Right cardiac atrium (tissue), 5 donors: ENCODE results near the gene AGMO. TPM values are rescaled to one million over a fixed set of nuclear protein-coding genes. Genes with fewer than 3 reads are reported as not detected.
A peak's percentile ranks its signal among the peaks of the same experiment; 100 is the strongest.

Experiments used
- ATAC-seq, 2 donors: fragments of 200-7000 bp; cut with Tn5 transposase; one replicate each; pipeline versions ENCODE4 v1.8.0 to v1.9.1; 2020; ENCODE audit warnings: moderate library complexity in 2 of 2, mild to moderate bottlenecking in 1 of 2
- DNase-seq, 3 donors: peaks; one replicate each; pipeline ENCODE4 v3.0.0-alpha.2; 2020
- H3K27ac ChIP-seq: one replicate; pipeline ENCODE4 v1.5.1; 2013; ENCODE audit warnings: mild to moderate bottlenecking, low read length, control low read depth, moderate library complexity
- H3K27me3 ChIP-seq: one replicate; pipeline ENCODE4 v1.6.1; 2013; ENCODE audit not compliant: control insufficient read depth, insufficient read depth
- H3K4me1 ChIP-seq: one replicate; pipeline ENCODE4 v1.6.1; 2013; ENCODE audit warnings: low read length; ENCODE audit not compliant: control insufficient read depth, insufficient read depth
- H3K4me3 ChIP-seq: one replicate; pipeline ENCODE4 v1.5.1; 2013; ENCODE audit warnings: low read length, control low read depth
- H3K9me3 ChIP-seq: one replicate; pipeline ENCODE4 v1.6.1; 2013; ENCODE audit warnings: low read length; ENCODE audit not compliant: control insufficient read depth
- WGBS: extraction: QIAGEN DNeasy Blood & Tissue Kit; methylation state at CpG from one replicate; pipeline ENCODE4 v1.1.7; 2013; 5-methylcytosine and 5-hydroxymethylcytosine counted together
- intact Hi-C, 4 donors: fragments of 100-400 bp; cut with DNase I; formaldehyde crosslinking; loops; one replicate each; pipeline versions ENCODE4 v1.11.0 to v1.14.0; 2022 to 2023
- polyA plus RNA-seq: library from polyadenylated mRNA; stranded (reverse); fragments of 200-250 nt; gene quantifications from one replicate; pipeline ENCODE4 v1.2.3, GENCODE V29; 2013
- total RNA-seq, 4 donors: library from RNA; stranded (reverse); fragmentation: NEBNext Ultra II Directional; extraction: Animal tissue kit (Norgen Biotek cat#: 25700); gene quantifications; one replicate each; pipeline ENCODE4 v1.2.1, GENCODE V29; 2021
- donor health status: healthy with polysubstance abuse.
- donor health status: DM: no; HTN: yes; CAD: no.
- donor health status: DM: no; HTN: no; CAD: no.
- donor health status: DM: no; HTN: yes; CAD: no; lungs with severe emphysema.
- donor health status: DM: yes; HTN: yes; CAD: no.

AGMO gene
- total and polyA plus RNA-seq, 5 donors: 0.15 to 0.29 TPM; not detected in 3

DNA sequence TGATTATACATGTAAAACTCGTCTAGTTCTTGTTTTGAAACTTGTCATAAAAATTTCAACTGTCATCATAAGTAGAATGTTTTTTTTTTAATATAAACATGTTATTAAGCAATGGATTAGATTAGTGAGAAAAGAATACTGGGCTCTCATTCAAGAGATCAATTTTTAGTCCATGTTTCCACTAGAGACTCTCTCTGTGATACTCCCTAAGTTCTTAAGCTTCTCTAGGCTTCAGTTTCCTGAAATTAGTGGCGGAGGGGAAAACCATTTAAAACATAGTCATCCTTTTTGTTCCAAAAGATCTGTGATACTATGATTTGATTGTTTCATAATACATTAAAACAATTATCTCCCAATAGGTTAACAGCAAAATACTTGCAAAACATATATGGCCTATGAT is 142.2 kb downstream of the AGMO start:
- H3K27ac ChIP-seq: no peak overlapping the region
- no peak for DNase-seq
- intact Hi-C loops: no loop called here
- H3K4me1 ChIP-seq: no peaks in the 10 kb centered on the region
- H3K4me3 ChIP-seq: no peak overlapping the region
- H3K9me3 ChIP-seq: no peaks in the 10 kb centered on the region
- ATAC-seq: no peak
- WGBS: 71% methylated on average over 2 of the region's 2 CpGs
- H3K27me3 ChIP-seq: no peaks in the 10 kb centered on the region

- DNase-seq: no peak
- intact Hi-C loops: no loop called here
- no peak overlapping the region for H3K4me3 ChIP-seq
Observed at GRCh38 chr7:15418264-15418663, 143.6 kb downstream of the AGMO start.

GRCh38 chr7:15417341-15417988 is 144.3 kb downstream of the AGMO start:
- DNase-seq (no peak), ATAC-seq (no peak)
- intact Hi-C loops: no loop called here
- Histone ChIP-seq H3K27ac (no peak overlapping the region), H3K4me1 (no peaks in the 10 kb centered on the region), H3K27me3 (no peaks in the 10 kb centered on the region), H3K4me3 (no peak overlapping the region), H3K9me3 (no peaks in the 10 kb centered on the region)
- 93% methylated on average over 5 of the region's 5 CpGs for WGBS

More at GRCh38 chr7:15418264-15418663, 143.6 kb downstream of the AGMO start:
- Histone ChIP-seq H3K27ac (no peak overlapping the region), H3K27me3 (no peaks in the 10 kb centered on the region), H3K4me1 (no peaks in the 10 kb centered on the region), H3K9me3 (no peaks in the 10 kb centered on the region)
- ATAC-seq: no peak
- 62% methylated on average over 1 of the region's 1 CpG for WGBS

GRCh38 chr7:15411019-15411418 is 150.8 kb downstream of the AGMO start:
- no peak overlapping the region for H3K4me3 ChIP-seq
- WGBS: 91% methylated on average over 2 of the region's 2 CpGs
- H3K4me1 ChIP-seq: no peaks in the 10 kb centered on the region
- ATAC-seq: no peak
- DNase-seq: no peak
- H3K9me3 ChIP-seq: no peaks in the 10 kb centered on the region
- intact Hi-C loops: no loop called here
- H3K27ac ChIP-seq: no peak overlapping the region
- H3K27me3 ChIP-seq: no peaks in the 10 kb centered on the region

DNA sequence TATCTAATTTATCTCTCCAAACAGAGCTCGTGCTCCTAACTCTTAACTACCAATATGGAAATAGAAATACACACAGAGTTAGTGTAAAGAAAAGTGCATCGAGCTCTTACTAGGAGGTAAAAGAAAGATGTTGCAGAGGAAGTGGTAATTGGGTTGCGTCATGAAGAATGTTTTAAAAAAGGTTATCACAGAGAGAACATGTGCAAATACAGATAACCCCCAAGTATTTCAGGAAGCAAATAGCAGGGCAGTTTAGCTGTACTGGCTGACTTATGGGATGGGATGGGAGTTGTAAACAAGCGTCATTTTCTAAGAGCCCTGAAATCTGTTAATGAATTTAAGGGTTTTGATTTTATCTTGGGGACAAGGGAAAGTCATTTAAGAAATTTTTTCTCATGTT is 153.9 kb downstream of the AGMO start:
- WGBS: 49% methylated on average over 4 of the region's 4 CpGs
- DNase-seq: no peak
- no peak for ATAC-seq
- Histone ChIP-seq H3K27ac (no peak overlapping the region), H3K27me3 (no peaks in the 10 kb centered on the region), H3K4me3 (no peak overlapping the region), H3K9me3 (no peaks in the 10 kb centered on the region), H3K4me1 (no peaks in the 10 kb centered on the region)
- intact Hi-C loops: no loop called here

GRCh38 chr7:15403751-15404150 is 158.1 kb downstream of the AGMO start:
- DNase-seq (no peak), ATAC-seq (peak in 1 of 2 donors; percentile 40)
- Histone ChIP-seq H3K27me3 (no peaks in the 10 kb centered on the region), H3K27ac (no peak overlapping the region), H3K4me1 (no peaks in the 10 kb centered on the region), H3K9me3 (no peaks in the 10 kb centered on the region), H3K4me3 (no peak overlapping the region)
- intact Hi-C loops: no loop called here
- WGBS: 39% methylated on average over 2 of the region's 2 CpGs

DNA sequence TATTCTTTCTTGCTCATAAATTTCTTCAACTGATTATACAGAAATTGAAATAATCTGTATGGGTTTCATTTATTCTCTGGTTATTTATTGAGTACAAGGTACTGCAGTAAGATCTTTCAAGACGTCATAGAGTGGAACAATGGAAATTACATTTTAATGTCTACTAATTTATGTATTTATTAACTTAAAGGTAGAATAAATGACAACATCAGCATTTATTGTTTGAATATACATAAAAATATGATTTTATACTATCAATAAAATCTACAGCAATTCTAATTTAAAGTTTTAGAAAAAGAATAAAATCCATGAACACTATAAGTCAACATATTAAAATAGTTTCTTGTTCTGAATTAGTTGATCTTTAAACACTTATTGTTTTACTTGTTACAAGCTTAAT is 158.5 kb downstream of the AGMO start:
- no peaks in the 10 kb centered on the region for H3K9me3 ChIP-seq
- intact Hi-C loops: no loop called here
- 0% methylated on average over 1 of the region's 1 CpG for WGBS
- H3K4me1 ChIP-seq: no peaks in the 10 kb centered on the region
- ATAC-seq (no peak), DNase-seq (no peak)
- no peaks in the 10 kb centered on the region for H3K27me3 ChIP-seq
- H3K27ac ChIP-seq: no peak overlapping the region
- no peak overlapping the region for H3K4me3 ChIP-seq

DNA sequence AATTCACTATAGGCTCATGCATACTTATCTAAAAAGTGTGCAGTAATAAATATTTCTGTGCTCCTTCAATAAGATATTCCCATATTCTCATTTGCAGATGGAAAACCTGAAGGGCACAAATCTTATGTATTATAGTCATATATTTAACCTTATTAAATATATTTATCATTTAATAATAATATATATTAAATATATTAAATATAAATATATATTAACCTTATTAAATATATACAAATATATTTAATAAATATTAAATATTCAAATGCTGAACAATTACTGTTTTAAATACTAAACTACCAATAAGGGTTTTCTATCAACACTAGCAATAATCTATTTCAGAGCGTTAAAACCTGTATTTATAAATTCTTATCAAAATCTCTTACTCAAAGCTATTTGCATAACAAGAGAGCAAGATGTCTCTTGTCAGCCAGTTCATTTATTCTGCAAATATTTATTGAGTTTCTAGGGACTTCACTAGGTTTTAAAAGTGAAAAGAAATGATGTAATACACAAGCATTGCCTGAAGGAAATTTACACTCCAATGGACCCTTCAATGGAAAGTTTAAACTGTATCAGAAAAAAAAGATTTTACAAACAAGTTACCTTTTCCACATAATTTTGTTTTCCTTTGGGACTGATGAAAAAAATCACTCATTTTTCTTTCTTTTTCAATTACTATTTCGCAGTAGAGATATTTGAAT is 159.2 kb downstream of the AGMO start:
- ATAC-seq: no peak
- 84% methylated on average over 2 of the region's 2 CpGs for WGBS
- no peaks in the 10 kb centered on the region for H3K4me1 ChIP-seq
- no peaks in the 10 kb centered on the region for H3K9me3 ChIP-seq
- H3K4me3 ChIP-seq: no peak overlapping the region
- intact Hi-C loops: no loop called here
- H3K27me3 ChIP-seq: no peaks in the 10 kb centered on the region
- no peak overlapping the region for H3K27ac ChIP-seq
- no peak for DNase-seq

- Histone ChIP-seq H3K4me3 (no peak overlapping the region), H3K27me3 (no peaks in the 10 kb centered on the region), H3K27ac (no peak overlapping the region), H3K4me1 (no peaks in the 10 kb centered on the region), H3K9me3 (no peaks in the 10 kb centered on the region)
- intact Hi-C loops: no loop called here
- DNase-seq: no peak
- 76% methylated on average over 3 of the region's 3 CpGs for WGBS
- no peak for ATAC-seq
Observed at GRCh38 chr7:15400440-15400839, 161.4 kb downstream of the AGMO start.

GRCh38 chr7:15399441-15399840 is 162.4 kb downstream of the AGMO start:
- Histone ChIP-seq H3K4me1 (no peaks in the 10 kb centered on the region), H3K4me3 (no peak overlapping the region), H3K27me3 (no peaks in the 10 kb centered on the region), H3K9me3 (no peaks in the 10 kb centered on the region), H3K27ac (no peak overlapping the region)
- no peak for ATAC-seq
- DNase-seq: no peak
- intact Hi-C loops: no loop called here
- WGBS: 62% methylated on average over 2 of the region's 2 CpGs

DNA sequence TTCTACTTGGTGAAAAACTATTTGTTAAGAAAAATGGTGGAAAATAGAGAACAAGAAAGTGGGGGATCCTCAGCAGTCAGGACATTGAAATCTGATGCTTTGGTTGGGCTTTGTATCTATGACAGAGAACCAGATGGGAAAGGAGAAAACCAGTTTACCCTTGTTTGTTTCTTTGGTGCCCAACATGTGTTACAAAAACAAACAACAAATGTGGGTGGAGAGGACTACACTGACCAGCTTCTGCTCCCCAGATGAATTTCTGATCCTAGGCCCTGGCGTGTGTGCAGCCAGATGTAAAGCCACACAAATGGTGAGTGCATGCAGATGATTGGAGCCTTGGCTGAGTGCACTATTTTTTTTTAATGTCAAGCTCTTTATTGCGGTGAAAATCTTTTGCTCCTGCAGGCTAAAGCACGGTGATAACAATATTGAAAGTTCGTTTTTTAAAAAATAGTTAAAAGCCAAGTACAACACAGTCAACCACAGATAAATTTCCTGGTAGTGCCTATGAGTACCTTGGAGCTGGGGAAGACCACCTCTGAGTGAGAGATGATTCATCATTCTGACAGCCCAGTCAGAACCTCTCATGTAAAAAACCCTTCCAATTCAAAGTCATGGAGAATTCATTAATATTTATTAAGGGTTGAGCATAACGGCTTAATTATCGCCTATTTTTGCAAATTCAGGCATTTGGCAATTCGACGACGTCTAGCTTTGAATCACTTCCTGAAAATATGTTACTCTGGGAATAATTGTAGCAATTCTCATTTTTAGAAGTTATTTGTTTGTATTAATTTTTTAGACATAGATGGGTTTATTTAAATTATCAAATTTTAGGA is 163.7 kb downstream of the AGMO start:
- H3K4me3 ChIP-seq: no peak overlapping the region
- ATAC-seq (no peak), DNase-seq (no peak)
- WGBS: 71% methylated on average over 9 of the region's 9 CpGs
- no peak overlapping the region for H3K27ac ChIP-seq
- no peaks in the 10 kb centered on the region for H3K9me3 ChIP-seq
- no peaks in the 10 kb centered on the region for H3K4me1 ChIP-seq
- intact Hi-C loops: no loop called here
- H3K27me3 ChIP-seq: no peaks in the 10 kb centered on the region
